ENCODE data around the gene MS4A4E. TPM values are rescaled to one million over a fixed set of nuclear protein-coding genes. Genes with fewer than 3 reads are reported as not detected.

MS4A4E gene
- total RNA-seq, 1 donor from 2014 or later, result not detected

DNA sequence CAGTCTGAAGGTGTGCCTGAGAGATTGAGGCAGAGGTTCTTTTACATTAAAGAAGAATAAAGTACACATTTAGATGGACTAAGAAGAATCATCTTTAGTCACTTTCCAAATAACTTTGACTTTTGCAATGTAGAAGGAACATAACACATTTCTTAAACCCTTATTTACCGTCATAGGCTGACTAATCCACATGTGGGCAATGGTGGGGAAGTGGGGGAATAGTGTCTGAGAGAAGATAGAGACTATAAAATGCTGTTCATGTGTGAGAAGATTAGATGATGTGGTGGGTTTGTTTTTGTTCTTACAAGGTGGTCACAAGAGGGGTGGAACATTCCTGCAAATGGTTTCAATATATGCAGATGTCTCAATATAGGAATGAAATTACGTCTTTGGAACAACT is 39.3 kb upstream of the MS4A4E start:
- Histone ChIP-seq H2AFZ (replicated peaks) (no peak overlapping the region), H4K20me1 (ENCODE audit: low read depth) (no peaks in the 10 kb centered on the region), H3K36me3 (no peaks in the 10 kb centered on the region), H3K4me1 (no peaks in the 10 kb centered on the region), H3K9me3 (ENCODE audit: low read depth) (no peaks in the 10 kb centered on the region), H3K27me3 (no peaks in the 10 kb centered on the region), H3K9ac (no peak overlapping the region), H3K79me2 (ENCODE audit: low read depth) (no peaks in the 10 kb centered on the region), H3K4me2 (no peak overlapping the region), H3K27ac (no peak overlapping the region), H3F3A (ENCODE audit: low read depth) (no peaks in the 10 kb centered on the region), H3K4me3 (no peak overlapping the region)
- H3K27ac Mint-ChIP-seq, result no peak overlapping the region
- no peak for DNase-seq (ENCODE audit: low spot score)
- H3K4me3 Mint-ChIP-seq, result no peak overlapping the region
- peaks cover 27% of the 10 kb centered on the region for H3K4me1 Mint-ChIP-seq
- TF ChIP-seq EZH2phosphoT487 (IDR thresholded peaks at IDR 0.05) (no peak), EZH2 (IDR thresholded peaks at IDR 0.05) (no peak)
- TF ChIP-seq, protein P1, sequence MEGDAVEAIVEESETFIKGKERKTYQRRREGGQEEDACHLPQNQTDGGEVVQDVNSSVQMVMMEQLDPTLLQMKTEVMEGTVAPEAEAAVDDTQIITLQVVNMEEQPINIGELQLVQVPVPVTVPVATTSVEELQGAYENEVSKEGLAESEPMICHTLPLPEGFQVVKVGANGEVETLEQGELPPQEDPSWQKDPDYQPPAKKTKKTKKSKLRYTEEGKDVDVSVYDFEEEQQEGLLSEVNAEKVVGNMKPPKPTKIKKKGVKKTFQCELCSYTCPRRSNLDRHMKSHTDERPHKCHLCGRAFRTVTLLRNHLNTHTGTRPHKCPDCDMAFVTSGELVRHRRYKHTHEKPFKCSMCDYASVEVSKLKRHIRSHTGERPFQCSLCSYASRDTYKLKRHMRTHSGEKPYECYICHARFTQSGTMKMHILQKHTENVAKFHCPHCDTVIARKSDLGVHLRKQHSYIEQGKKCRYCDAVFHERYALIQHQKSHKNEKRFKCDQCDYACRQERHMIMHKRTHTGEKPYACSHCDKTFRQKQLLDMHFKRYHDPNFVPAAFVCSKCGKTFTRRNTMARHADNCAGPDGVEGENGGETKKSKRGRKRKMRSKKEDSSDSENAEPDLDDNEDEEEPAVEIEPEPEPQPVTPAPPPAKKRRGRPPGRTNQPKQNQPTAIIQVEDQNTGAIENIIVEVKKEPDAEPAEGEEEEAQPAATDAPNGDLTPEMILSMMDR (IDR thresholded peaks at IDR 0.05), result no peak
- peaks cover 16% of the 10 kb centered on the region for H3K9me3 Mint-ChIP-seq
- H3K27me3 Mint-ChIP-seq (ENCODE audit: insufficient read depth, low read depth), result peaks cover 9% of the 10 kb centered on the region
- H3K36me3 Mint-ChIP-seq, result no peaks in the 10 kb centered on the region

DNA sequence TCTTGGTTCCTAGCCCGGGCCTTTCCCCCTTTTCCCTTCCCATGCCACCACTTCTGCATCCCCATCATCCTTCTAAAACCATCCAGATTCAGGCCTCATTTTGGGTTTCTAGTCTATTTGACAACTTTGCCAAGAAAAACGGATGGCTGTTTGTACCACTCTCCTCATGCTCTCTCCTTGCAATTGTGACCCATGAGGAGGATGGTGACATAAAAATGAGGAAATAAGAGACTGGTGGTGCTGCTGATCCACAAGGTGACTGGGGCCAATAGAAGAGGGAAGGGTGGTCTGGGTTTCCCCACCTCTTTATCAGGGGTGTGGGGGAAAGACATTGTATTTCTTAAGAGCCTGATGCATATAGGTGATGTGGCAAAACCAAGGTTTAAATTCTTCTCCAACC is 38.5 kb upstream of the MS4A4E start:
- TF ChIP-seq EZH2phosphoT487 (IDR thresholded peaks at IDR 0.05), result no peak
- TF ChIP-seq, protein P1 (IDR thresholded peaks at IDR 0.05), result no peak
- no peak for TF ChIP-seq EZH2 (IDR thresholded peaks at IDR 0.05)
- Histone ChIP-seq H3K36me3 (no peaks in the 10 kb centered on the region), H3K4me2 (no peak overlapping the region), H3K9me3 (ENCODE audit: low read depth) (no peaks in the 10 kb centered on the region), H3K4me3 (no peak overlapping the region), H3K4me1 (no peaks in the 10 kb centered on the region), H4K20me1 (ENCODE audit: low read depth) (no peaks in the 10 kb centered on the region), H3K9ac (no peak overlapping the region), H3F3A (ENCODE audit: low read depth) (no peaks in the 10 kb centered on the region), H3K27me3 (no peaks in the 10 kb centered on the region), H3K27ac (no peak overlapping the region), H3K79me2 (ENCODE audit: low read depth) (no peaks in the 10 kb centered on the region), H2AFZ (replicated peaks) (no peak overlapping the region)
- DNase-seq (ENCODE audit: low spot score), result no peak
- Mint-ChIP-seq H3K27ac (no peak overlapping the region), H3K36me3 (no peaks in the 10 kb centered on the region), H3K4me3 (no peak overlapping the region), H3K27me3 (ENCODE audit: insufficient read depth, low read depth) (peaks cover 9% of the 10 kb centered on the region), H3K9me3 (peaks cover 10% of the 10 kb centered on the region), H3K4me1 (peaks cover 23% of the 10 kb centered on the region)

DNA sequence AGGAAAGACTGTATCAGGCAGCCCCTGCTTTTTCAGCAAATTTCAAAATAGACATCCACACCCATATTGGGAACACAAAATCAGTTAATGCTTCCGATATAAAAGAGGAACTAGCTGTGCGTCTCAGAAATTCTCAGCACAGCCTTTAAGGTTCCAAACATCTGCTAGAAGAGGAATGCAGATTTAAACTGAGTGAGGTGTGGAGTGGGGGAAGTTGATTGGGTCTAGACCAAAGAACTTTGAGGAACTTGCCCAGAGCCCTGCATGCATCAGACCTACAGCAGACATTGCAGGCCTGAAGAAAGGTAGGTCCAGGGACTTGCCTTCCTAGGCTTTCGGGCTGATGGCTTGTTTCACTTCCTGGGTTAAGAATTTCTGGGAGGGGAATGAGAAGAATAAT is 37.5 kb upstream of the MS4A4E start, which contains the start of gene MS4A4A:
Gene MS4A4A (plus strand): TSS at position 255 of the 400 bp plus-strand sequence. CDS start 10 bp downstream, at position 265.
- Mint-ChIP-seq H3K27me3 (ENCODE audit: insufficient read depth, low read depth) (peaks cover 6% of the 10 kb centered on the region), H3K9me3 (peaks cover 10% of the 10 kb centered on the region), H3K36me3 (no peaks in the 10 kb centered on the region), H3K4me1 (peaks cover 14% of the 10 kb centered on the region), H3K27ac (no peak within 1 kb of the TSS), H3K4me3 (no peak within 1 kb of the TSS)
- Histone ChIP-seq H3K4me1 (no peaks in the 10 kb centered on the region), H3K4me2 (no peak within 1 kb of the TSS), H4K20me1 (ENCODE audit: low read depth) (no peaks in the 10 kb centered on the region), H3K36me3 (no peaks in the 10 kb centered on the region), H3K27ac (no peak within 1 kb of the TSS), H3K4me3 (no peak within 1 kb of the TSS), H3K79me2 (ENCODE audit: low read depth) (no peaks in the 10 kb centered on the region), H2AFZ (replicated peaks) (no peak within 1 kb of the TSS), H3K27me3 (no peaks in the 10 kb centered on the region), H3K9me3 (ENCODE audit: low read depth) (no peaks in the 10 kb centered on the region), H3F3A (ENCODE audit: low read depth) (no peaks in the 10 kb centered on the region), H3K9ac (no peak within 1 kb of the TSS)
- no peak for DNase-seq (ENCODE audit: low spot score)
- TF ChIP-seq EZH2 (IDR thresholded peaks at IDR 0.05) (no peak), EZH2phosphoT487 (IDR thresholded peaks at IDR 0.05) (no peak)
- TF ChIP-seq, protein P1 (IDR thresholded peaks at IDR 0.05), result no peak
